Activated naive CD8-positive, alpha-beta T cell treated with anti-CD3 and anti-CD28 coated beads, Interleukin-2, amount 50 U/mL, for 24 hours (primary cell): Measurements from ENCODE around the gene HES2.
"Not testable (repeated sequence)": the region's sequence is repeated elsewhere in the genome, so short reads cannot be mapped to it uniquely, and the experiment has no call there.

Experiments
- ATAC-seq: fragments of 150-1000 bp; cut with Tn5 transposase; one replicate; pipeline ENCODE4 v1.10.0; 2021
- DNase-seq: peaks from one replicate; pipeline ENCODE4 v3.0.0; 2021
- H3K27ac Mint-ChIP-seq: one replicate; pipeline ENCODE4 v1.8.0; 2021; ENCODE audit warnings: mild to moderate bottlenecking, mixed read lengths
- H3K27me3 Mint-ChIP-seq: one replicate; pipeline ENCODE4 v1.8.0; 2021; ENCODE audit warnings: mixed read lengths
- H3K36me3 Mint-ChIP-seq: one replicate; pipeline ENCODE4 v1.8.0; 2021; ENCODE audit warnings: low read depth, mixed read lengths
- H3K4me1 Mint-ChIP-seq: one replicate; pipeline ENCODE4 v1.8.0; 2021; ENCODE audit warnings: mixed read lengths
- H3K4me3 Mint-ChIP-seq: one replicate; pipeline ENCODE4 v1.8.0; 2021; ENCODE audit warnings: mild to moderate bottlenecking, moderate library complexity, mixed read lengths
- H3K9me3 Mint-ChIP-seq: one replicate; pipeline ENCODE4 v1.8.0; 2021; ENCODE audit warnings: mixed read lengths

HES2 gene

DNA sequence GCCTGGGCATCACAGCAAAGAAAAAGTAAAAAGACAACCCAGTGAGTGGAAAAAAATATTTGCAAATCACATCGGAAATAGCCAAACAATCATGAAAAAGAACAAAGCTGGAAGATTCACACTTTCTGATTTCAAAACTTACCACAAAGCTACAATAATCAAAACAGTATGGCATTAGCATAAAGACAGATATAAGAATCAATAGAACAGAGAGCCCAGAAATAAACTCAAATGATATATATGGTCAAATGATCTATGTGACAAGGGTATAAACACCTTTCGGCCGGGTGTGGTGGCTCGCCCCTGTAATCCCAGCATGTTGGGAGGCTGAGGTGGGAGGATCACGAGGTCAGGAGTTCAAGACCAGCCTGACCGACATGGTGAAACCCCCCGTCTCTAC, 39.7 kb downstream of the HES2 start:
- DNase-seq: no peak
- Mint-ChIP-seq H3K36me3 (no peaks in the 10 kb centered on the region), H3K4me1 (no peaks in the 10 kb centered on the region), H3K27me3 (no peaks in the 10 kb centered on the region), H3K27ac (no peak overlapping the region), H3K4me3 (no peak overlapping the region), H3K9me3 (no peaks in the 10 kb centered on the region)
- ATAC-seq: no peak

DNA sequence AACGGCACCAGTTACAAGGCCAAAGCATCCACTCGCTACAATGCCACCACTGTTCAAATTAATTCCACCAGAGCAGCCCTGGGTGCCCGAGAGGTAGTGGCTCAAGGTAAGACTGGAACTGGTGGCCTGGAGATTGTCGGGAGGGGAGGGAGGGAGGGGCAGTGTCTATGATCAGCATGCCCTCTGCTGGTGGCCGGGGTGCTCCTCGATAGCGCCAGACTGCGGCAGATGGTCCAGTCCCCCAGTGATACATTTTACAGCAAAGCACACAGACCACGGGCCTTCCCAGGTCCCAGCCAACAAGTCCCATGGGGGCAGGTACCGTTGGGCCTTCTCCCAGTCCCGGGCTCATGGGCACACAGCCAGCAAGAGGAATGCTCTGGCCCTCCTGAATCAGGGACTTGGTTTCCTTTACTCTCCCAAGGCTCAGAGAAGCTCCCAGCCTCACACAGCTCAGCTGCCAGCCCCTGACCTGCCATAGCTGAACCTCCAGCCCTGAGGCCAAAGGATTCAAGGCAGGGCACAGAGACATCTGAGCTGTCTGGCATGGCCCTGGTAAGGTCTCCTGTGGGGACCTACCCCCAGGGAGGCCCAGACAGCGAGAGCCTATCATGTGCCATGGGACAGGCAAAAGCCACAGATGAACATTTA, 41.5 kb downstream of the HES2 start:
- Mint-ChIP-seq H3K9me3 (no peaks in the 10 kb centered on the region), H3K27me3 (no peaks in the 10 kb centered on the region), H3K4me1 (no peaks in the 10 kb centered on the region), H3K27ac (no peak overlapping the region), H3K36me3 (no peaks in the 10 kb centered on the region), H3K4me3 (no peak overlapping the region)
- DNase-seq (no peak), ATAC-seq (no peak)

DNA sequence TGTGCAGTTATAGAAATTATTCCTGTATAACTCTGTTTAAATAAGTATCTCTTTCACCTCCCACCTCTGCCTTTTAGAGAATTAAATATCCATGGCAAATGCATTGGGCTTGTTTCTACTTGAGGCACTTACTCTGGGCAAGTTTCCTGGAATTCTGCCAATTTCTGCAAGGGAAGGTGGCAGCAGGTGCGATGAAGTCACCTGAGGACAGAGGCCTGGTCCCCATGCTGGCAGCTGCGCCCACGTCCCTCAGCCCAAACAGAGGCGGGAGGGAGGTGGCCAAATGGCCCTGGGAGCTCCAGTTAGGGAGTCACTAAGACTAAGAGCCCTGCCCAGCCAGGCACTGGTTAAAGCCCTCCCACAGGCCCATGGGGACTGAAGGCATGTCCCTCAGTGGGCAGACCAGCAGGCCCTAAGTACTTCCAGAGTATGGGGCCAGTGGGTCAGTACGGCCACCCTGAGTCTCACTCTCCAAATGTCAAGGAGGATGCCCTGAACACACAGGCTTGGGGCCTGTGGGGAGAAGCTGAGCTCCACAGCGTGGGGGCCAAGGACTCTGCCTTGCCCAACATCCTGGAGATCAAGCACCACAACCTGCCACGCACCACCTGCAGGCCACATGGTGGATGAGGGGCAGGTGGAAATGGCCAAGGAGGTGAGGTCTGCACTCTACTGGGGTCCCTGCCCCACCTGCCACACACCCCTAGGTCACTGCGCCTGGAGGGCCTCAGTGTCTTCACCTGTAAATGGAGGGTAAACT, 45.6 kb downstream of the HES2 start:
- Mint-ChIP-seq H3K36me3 (peaks cover 3% of the 10 kb centered on the region), H3K9me3 (no peaks in the 10 kb centered on the region), H3K27me3 (no peaks in the 10 kb centered on the region), H3K27ac (no peak overlapping the region), H3K4me1 (no peaks in the 10 kb centered on the region), H3K4me3 (no peak overlapping the region)
- DNase-seq (no peak), ATAC-seq (no peak)

DNA sequence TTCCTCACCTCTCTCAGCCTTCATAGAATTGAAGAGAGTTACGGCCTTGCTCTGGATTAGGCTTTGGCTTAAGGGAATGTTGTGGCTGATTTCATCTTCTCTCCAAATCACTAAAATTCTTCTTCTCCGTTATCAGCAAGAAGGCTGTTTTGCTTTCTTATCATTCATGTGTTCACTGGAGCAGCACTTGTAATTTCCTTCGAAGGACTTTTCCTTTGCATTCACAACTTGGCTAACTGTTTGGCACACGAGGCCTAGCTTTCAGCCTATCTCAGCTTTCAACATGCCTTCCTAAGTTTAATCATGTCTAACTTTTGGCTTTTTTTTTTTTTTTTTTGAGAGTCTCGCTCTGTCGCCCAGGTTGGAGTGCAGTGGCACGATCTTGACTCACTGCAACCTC, 47.5 kb downstream of the HES2 start:
- not testable (repeated sequence) for H3K9me3 Mint-ChIP-seq, H3K27ac Mint-ChIP-seq, H3K27me3 Mint-ChIP-seq, H3K36me3 Mint-ChIP-seq, ATAC-seq, H3K4me1 Mint-ChIP-seq, H3K4me3 Mint-ChIP-seq, DNase-seq

DNA sequence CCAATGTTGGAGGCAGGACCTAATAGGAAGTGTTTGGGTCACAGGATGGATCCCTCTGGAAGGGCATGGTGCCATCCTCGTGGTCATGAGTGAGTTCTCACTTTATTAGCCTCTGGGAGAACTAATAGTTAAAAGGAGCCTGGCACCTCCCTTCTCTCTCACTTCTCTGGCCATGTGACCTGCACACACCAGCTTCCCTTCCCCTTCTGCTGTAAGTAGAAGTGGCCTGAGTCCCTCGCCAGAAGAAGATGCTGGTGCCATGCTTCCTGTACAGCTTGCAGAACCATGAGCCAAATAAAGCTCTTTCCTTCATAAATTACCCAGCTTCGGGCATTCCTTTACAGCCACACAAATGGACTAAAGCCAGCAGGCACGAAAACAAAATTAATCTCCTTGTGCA, 49.7 kb downstream of the HES2 start:
- Mint-ChIP-seq H3K4me1 (peaks cover 8% of the 10 kb centered on the region), H3K27ac (no peak overlapping the region), H3K4me3 (no peak overlapping the region), H3K36me3 (peaks cover 3% of the 10 kb centered on the region), H3K9me3 (no peaks in the 10 kb centered on the region), H3K27me3 (no peaks in the 10 kb centered on the region)
- no peak for ATAC-seq
- no peak for DNase-seq

DNA sequence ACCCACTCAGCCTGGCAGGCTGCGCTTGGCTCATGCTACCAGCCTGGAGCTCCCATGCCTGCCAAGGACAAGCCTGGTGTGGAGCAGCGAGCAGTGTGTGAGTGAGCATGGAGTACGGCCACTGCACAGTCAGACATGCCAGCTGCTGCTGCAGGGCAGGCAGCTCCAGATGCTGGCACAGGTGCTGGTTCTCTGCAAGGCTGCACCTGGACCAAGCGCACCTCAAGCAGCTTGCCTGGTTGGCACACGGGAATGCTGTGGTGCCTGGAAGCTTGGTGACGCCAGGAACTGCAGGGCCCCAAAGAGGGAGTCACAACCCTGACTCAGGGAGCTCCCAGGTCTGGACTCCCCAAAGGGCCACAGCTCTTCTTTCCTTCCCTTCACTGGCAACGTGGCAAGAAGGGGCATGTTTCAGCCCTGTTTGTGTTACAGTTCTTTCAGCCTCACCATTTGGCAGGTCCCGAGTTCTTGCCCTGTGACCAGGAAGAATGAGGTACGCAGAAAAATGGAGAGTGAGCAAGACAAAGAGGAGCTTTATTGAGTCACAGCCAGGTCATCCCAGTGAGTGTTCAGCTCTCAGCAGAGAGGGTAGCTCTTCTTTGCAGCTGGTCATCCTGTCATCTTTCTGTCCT, 52.2 kb downstream of the HES2 start:
- no peak for ATAC-seq
- DNase-seq: no peak
- H3K27ac Mint-ChIP-seq: no peak overlapping the region
- H3K4me1 Mint-ChIP-seq: peaks cover 22% of the 10 kb centered on the region
- H3K9me3 Mint-ChIP-seq: no peaks in the 10 kb centered on the region
- peaks cover 7% of the 10 kb centered on the region for H3K36me3 Mint-ChIP-seq
- no peak overlapping the region for H3K4me3 Mint-ChIP-seq
- H3K27me3 Mint-ChIP-seq: no peaks in the 10 kb centered on the region

DNA sequence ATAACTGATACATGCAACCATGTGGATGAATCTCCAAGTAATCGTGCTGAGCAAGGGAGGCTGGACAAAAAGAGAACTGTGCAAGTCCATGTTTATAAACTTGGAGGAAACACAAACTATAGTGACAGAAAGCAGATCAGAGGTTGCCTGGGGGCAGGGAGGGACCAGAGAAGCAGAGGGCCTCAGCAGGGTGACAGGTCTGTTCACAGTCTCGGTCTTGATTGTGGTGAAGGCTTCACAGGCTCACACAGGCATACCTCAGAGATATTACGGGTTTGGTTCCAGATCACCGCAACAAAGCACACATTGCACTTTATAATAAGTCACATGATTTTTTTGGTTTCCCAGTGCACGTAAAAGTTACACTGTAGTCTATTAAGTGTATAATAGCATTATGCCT, 54.7 kb downstream of the HES2 start:
- Mint-ChIP-seq H3K4me3 (no peak overlapping the region), H3K4me1 (peaks cover 34% of the 10 kb centered on the region), H3K27me3 (no peaks in the 10 kb centered on the region), H3K36me3 (peaks cover 4% of the 10 kb centered on the region), H3K9me3 (no peaks in the 10 kb centered on the region), H3K27ac (peak overlapping the region; percentile 58)
- ATAC-seq: peak; percentile 88
- no peak for DNase-seq

DNA sequence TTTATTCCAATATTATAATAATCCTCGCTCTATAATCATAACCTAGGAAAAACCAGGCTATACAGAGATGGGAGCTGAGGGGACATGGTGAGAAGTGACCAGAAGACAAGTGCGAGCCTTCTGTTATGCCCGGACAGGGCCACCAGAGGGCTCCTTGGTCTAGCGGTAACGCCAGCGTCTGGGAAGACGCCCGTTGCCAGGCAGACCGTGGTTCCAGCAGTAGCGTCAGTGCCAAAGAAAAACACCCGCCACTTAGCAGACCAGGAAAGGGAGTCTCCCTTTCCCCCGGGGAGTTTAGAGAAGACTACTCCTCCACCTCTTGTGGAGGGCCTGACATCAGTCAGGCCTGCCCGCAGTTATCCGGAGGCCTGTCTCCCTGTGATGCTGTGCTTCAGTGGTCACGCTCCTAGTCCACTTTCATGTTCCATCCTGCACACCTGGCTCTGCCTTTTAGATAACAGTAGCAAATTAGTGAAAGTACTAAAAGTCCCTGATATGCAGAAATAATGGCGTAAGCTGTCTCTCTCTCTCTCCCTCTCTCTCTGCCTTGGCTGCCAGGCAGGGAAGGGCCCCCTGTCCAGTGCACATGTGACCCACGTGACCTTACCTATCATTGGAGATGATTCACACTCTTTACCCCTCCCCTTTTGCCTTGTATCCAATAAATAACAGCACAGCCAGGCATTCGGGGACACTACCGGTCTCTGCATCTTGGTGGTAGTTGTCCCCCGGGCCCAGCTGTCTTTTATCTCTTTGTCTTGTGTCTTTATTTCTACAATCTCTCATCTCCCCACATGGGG, 56.4 kb downstream of the HES2 start:
- H3K4me3 Mint-ChIP-seq, ATAC-seq, H3K27ac Mint-ChIP-seq, H3K36me3 Mint-ChIP-seq, H3K9me3 Mint-ChIP-seq, H3K27me3 Mint-ChIP-seq: not testable (repeated sequence)
- peaks cover 51% of the 10 kb centered on the region for H3K4me1 Mint-ChIP-seq
- DNase-seq: peak; percentile 38
